OCI-M1 (cell line): ENCODE measurements around the gene RPP25L.
"Not testable (repeated sequence)": the region's sequence is repeated elsewhere in the genome, so short reads cannot be mapped to it uniquely, and the experiment has no call there.

ENCODE experiments used
- DNase-seq: peaks from one replicate; lab custom pipeline; 2025; lab: John Stamatoyannopoulos, UW

RPP25L gene, protein sequence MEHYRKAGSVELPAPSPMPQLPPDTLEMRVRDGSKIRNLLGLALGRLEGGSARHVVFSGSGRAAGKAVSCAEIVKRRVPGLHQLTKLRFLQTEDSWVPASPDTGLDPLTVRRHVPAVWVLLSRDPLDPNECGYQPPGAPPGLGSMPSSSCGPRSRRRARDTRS

DNA sequence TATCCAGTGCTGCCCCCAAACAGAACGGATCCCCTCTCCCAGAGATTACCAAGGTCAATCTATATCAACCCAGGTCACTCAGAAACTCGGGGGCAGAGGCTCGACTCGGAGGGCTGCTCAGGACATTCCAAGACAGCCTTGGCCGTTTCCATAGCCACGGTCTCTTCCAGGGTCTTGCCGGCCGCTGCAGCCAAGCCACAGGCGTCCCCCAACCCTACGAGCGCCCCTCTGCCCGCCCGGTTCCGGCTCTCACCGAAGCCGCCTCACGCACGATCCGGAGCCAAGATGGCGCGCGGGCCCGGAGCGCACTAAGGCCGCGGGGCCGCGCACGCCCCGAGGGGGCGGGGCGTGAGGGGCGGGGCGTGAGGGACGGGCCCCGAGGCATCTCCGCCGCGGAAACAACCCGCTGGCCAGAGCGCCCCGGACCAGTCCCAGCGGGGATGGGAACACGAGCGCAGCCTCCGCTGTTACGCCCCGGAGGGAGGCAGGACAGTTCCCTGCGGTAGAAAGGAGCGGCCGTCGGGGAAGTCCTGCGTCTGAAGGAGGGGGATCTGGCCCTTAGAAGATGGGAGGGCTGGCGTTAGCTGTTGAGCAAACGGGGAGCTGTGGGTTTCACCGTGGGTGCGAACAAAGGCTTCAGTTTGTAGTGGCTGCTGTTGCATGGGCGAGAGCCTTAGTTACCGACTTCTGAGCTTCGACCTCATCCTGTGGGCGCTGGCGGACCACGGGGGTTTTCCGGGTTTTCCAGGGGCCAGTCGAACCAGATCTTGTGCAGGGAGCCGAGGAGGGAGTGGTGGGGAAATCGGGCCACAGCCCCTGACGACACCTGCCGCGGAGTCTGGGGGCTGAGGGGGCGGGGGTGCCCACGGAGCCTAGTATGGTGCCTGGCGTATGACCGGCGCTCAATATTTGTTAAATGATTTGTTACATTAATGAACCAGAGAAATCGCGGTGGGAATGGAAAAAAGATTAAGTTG, at the start of gene RPP25L:
RPP25L (minus strand) TSS at position 287 of the 977 bp plus-strand sequence. CDS start 801 bp downstream, outside the sequence.
- DNase-seq: peak; percentile 90

DNA sequence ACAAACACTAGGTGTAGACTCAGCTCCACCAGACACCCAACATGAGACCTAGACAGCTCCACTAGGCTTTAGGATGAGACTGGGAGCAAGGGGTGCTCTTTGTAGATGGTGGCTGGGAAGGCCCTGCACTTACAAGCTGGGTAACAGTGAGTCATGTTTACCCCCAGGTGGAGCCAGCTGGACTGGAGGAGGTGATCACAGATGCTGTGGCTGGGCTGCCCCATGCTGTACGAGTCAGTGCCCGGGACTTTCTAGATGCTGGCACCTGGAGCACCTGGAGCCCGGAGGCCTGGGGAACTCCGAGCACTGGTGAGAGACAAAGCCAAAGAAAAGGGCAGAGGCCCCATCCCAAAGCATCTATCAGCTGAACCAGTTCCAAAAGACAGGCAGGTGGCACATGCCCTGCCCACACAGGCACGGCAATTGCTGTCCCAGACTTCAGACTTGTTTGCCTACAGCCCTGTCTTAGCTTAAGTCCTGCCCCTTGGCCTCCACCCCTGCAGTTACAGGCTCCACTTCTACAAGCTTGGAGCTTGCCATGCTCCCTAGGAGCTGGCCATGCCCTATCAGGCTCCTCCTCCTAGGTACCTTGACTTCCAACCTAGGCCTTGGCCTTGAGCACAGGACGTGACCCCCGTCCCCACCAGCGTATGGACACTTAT, 47.8 kb upstream of the RPP25L start:
- no peak for DNase-seq

DNA sequence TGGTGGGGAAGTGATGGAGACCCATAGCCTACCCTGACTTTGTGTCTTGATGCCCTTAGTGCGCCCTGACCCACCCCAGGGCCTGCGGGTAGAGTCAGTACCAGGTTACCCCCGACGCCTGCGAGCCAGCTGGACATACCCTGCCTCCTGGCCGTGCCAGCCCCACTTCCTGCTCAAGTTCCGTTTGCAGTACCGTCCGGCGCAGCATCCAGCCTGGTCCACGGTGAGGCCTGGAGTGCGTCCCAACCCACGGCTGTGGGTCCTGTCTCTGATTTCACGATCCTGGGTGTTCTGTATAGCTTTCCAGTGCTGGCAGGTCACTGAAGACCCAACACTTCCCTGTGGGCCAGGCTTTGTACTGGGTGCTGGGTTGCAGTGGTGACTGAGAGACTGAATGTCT, 46.6 kb upstream of the RPP25L start:
- DNase-seq: no peak

DNA sequence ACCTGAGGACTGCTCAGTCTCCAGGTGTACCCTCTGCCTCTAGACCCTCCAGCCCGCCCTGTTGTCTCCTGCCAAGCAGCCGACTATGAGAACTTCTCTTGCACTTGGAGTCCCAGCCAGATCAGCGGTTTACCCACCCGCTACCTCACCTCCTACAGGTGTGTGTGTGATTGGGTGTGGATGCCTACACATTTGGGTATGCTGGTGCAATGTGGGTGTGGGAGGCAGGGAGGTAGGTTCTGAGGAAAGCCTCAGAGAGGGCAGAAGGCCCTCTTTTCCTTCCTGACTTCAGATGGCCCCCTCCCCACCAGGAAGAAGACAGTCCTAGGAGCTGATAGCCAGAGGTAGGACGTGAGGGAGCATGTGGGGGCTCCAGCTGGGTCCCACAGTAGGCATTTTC, 45.1 kb upstream of the RPP25L start:
- DNase-seq: no peak

DNA sequence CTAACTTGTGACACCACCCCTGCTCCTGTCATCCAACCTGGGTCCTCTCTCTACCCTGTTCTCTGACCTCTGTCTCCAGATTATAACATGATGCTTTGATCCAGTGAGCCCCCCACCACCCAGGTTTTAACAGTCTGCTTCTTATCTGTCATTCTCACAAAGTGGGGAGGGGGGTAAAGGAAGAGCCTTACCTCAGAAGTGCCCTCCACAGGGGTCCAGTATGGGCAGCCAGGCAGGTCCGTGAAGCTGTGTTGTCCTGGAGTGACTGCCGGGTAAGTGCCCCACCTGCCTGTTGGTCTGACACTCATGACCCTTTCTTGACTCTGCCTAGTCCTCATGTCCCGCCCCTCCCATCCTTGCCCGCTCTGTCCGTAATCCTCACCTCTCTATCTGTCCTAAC, 43.5 kb upstream of the RPP25L start:
- DNase-seq: no peak

DNA sequence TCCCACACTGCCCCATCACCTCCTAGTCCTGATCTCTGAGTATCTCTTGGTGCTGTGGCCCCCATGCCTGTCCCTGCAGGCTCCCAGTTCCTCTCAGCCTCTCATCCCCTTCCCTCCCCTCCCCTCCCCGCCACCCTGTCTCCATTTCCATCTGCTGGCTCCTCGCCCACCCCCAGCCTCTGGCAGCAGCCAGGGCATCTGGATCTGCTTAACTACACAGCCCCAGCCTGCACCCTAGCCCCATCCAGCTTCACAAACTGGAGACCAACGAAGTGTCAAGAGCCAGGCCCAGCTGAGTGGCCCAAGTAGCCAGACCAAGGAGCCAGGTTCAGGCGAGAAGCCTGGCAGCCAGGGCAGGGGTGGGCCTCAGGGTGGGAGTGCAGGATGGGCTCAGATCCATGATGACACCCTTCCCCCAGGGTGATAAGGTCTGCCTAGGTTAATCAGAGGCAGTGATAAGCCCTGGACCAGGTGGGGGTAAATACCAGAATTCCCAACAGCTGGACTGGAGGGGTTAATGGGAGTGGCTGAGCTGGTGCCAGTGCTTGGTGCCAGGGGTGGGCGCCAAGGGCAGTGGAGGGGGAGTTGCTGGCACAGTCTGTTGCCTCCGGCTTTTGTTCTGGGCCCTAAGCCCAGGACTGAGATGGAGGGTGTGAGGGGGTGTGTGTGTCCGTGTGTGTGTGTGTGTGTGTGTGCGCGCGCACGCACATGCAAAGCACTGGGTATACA, 42.6 kb upstream of the RPP25L start:
- no peak for DNase-seq

DNA sequence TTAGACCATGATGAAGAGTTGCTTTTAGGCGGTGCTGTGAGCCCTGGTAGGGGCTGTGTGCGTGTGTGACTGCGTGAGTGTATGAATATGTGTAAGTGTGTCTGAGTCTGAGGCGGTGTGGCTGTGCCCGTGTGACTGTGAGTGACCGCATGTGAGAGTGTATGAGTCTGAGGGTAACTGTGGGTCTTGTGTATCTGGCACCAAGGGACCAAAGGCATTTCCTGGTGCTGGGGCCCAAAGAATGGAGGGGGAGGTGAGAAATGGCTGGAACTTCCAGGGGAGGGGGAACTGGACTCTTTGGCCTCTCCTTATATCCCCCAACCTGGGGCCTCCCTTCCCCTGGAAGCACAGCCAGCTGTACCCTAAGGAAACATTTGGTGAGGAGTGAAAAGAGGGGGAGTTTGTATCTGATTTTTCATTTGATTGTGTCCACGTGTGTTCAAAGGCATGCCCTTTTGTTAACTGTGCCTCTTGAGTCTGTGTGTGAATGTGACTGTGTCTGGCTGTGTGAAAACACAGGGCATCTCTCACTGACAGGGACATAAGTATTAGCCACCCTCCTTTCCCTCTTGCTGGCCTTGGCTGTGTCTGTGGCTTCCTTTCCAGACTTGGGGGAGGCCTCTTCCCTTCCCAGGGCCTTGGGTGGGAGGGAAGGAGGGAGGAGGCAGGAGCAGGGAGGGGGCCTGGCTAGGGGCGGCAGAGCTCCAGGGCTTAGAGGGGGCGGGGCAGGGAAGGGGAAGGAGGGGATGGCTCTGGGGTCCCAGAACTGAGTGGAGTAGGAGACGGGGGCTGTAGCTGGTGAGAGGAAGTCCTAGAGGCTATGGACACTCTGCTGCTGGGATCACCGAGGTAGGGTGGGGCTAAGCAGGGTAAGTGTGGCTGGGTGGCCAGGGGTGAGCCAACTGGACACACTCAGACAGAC, 41.5 kb upstream of the RPP25L start:
- DNase-seq: no peak

DNA sequence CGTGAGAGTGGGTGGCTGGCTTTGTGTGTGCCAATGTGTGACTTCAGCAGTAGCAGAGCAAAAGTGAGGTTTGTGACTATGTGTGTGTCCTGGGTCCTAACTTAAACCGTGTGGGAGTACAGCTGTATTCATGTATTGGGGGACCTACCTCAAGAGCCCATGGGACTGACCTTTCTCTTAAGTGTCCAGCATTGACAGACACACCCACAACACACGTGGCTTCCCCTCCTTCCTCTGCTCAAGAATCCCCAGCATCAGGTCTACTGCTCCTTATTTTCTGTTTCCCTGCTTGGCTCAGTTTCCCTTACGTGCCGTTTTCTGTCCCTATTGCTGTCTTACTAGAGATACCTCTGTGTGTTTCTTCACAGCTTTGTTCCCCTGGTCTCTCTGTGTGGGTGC, 40.7 kb upstream of the RPP25L start:
- no peak for DNase-seq

DNA sequence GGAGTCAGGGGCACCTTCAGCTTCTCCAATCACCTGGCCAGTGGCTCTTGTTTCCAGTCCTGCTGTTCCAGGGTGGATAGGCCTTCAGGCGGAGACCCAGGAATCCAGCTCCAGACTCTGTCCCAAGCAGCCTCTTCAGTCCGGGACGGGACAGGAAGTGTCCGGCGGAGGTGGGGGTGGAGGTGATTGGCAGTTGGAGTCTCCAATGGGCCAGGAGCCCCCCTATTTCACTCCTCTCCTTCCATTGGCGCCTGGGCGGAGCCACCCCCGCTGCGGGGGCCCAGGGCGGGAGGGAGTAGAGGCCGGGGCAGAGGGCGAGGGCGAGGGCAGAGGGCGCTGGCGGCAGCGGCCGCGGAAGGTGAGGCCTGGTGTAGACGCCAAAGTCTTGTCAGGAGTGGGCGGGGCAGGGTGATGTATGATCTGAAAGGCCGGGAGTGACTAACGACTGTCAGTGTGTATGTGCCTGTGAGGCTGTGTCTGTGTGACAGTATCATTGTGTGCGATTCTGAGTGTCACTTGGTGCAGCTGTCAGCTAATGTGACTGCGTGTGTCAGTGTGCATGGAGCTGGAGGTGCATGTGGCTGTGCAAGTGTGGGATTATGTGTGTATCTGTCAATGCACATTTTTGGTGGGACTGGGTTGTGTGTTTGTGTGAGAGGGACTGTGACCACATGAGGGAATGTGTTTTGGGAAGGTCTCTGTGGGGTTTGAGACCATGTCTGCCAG, 40.1 kb upstream of the RPP25L start, which contains the start of gene IL11RA:
IL11RA (plus strand) TSS at position 310 of the 726 bp plus-strand sequence. CDS start 3,033 bp downstream, outside the sequence.
- DNase-seq: peak; percentile 94

DNA sequence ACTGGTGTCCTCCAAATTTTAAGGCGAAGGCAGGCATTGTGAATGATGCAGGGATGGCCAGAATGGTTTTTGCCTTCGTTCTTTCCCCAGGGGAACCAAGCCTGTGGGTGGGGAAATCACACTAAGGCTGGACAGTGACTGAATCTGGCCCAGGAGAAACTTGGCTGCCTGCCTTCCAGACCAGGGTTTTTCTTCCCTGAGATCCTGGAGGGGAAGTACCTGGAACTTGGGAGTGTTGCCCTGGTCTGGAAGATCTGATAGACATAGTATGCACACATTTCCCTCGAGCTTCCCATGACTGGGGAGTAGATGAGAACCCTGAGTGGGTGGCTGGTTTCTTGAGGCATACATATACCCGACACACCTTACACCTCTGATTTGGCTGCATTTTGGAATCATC, 39.4 kb upstream of the RPP25L start:
- DNase-seq: no peak

DNA sequence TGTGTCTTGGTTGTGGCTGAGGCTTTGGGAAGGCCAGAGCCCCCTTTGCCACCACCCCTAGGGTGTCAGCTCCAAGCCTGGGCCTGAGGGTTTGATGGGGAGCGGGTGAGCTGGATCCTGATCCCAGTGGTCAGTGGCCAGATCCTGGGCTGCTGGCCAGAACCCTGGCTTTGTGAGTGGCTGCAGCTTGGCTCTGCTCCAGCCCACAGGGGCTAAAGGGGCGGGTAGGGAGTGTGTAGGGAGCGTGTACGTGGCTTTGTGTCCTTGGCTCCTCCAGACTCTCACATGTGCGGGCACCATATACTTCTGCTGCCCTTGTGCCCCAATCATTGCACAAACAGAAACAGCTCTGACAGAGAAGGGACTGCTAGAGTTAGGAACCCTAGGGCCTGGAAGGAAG, 38.9 kb upstream of the RPP25L start:
- no peak for DNase-seq

DNA sequence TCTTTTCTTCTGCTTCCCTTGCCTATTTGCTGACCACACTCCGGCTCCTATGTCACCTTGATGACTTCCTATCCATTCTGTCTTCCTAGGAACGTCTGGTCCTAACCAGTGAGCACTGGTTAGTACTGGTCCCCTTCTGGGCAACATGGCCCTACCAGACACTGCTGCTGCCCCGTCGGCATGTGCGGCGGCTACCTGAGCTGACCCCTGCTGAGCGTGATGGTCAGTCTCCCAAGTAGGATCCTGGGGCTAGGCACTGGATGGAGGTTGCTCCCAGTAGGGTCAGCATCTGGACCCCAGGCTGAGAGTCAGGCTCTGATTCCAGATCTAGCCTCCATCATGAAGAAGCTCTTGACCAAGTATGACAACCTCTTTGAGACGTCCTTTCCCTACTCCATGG, 36.8 kb upstream of the RPP25L start:
- no peak for DNase-seq

DNA sequence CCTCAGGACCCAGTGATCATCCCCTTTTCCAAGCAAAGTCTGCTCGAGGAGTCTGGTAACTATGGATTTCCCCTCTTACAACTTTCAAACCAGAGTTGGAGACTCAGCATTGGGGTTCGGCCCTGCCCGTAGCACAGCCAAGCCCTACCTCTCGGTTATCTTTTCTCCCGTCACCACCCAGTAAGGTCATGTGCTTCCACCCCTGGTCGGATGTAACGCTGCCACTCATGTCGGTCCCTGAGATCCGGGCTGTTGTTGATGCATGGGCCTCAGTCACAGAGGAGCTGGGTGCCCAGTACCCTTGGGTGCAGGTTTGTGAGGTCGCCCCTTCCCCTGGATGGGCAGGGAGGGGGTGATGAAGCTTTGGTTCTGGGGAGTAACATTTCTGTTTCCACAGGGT, 35.8 kb upstream of the RPP25L start:
- peak; percentile 40 for DNase-seq

DNA sequence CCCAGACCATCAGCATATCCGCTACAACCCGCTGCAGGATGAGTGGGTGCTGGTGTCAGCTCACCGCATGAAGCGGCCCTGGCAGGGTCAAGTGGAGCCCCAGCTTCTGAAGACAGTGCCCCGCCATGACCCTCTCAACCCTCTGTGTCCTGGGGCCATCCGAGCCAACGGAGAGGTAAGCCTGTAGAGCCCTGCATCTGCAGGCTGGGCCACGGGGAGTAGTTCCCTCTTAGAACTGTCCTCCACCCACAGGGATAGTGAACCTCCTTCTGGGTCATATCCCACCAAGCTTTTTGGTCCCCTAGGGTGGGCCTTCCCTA, 35.1 kb upstream of the RPP25L start:
- no peak for DNase-seq

DNA sequence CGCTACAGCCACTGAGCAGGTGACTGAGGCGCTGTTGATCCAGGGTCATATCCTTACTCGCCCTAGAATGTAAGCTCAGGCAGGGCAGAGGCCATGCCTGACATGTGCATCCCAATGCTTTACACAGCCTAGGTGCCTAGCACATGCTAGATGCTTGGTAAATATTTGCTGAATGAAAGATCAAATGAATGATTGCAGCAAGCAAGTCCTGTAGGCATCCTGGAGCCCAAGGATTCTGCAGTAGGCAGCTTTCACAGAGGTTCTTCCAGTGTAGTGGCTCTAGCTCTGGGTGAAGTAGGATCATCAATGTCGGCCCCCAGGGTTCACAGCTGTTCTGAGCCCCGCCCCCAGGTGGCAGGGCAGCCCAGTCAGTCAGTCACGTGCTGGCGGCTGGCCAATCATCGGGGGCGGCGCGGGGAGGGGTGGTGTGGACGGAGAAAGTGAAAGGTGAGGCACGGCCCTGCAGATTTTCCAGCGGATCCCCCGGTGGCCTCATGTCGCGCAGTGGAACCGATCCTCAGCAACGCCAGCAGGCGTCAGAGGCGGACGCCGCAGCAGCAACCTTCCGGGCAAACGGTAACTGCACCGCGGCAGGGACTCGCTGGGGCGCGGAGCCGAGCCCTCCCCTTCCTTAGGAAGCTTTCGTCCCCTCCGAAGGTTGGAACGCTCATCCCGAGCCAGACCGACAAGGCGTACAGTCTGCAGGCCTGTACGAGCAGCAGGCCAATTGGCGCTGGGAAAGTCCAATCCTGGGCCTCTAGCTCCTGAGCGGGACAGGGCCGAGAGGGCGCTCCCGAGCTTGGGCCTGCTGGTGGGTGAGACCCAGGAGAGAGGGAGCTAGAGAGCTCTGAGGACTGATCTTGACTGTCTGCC, 34.5 kb upstream of the RPP25L start, which contains the start of gene GALT:
GALT (plus strand) TSS at position 465 of the 873 bp plus-strand sequence; CDS start at position 495, 30 bp downstream.
- peak; percentile 96 for DNase-seq

DNA sequence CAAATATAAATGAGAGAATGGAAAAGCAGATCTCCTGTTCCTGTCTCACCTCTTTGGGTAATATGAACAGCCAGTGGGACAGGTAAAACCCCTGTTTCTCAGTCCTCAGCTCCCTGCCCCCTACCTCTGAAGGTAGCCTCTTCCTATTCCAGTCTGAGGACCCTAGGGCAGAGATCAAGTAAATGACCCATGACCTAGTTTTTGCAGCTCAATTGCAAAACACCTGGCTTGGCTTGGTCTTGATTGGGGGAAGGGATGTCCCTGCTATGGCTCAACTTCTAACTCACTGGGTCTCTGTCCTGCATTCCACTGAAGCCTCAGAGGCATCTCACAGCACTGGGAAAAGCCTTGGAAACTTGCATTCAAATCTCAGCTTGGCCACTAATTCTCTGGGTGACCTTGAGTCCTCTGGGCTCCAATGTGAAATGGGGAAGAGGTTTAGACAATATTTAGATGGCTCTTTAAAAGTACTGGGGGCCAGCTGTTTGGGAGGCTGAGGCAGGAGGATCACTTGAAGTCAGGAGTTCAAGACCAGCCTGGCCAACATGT, 32.9 kb upstream of the RPP25L start:
- DNase-seq: no peak

DNA sequence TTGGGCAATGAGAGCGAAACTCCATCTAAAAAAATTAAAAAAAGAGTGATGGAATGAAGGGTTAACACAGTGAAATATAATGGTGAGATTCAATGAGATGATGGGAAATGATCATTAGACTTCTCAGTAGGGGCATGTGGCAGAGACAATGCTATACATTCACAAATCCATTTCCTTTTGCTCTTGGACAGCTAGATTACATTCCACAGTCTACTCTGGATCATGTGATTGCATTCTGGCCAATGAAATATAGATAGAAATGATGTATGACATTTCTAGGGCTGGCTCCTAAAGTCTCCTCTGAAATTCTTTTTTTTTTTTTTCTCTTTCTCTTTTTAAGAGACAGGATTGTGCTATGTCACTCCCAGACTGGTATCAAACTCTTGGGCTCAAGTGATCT, 30.8 kb upstream of the RPP25L start:
- DNase-seq: peak; percentile 14

DNA sequence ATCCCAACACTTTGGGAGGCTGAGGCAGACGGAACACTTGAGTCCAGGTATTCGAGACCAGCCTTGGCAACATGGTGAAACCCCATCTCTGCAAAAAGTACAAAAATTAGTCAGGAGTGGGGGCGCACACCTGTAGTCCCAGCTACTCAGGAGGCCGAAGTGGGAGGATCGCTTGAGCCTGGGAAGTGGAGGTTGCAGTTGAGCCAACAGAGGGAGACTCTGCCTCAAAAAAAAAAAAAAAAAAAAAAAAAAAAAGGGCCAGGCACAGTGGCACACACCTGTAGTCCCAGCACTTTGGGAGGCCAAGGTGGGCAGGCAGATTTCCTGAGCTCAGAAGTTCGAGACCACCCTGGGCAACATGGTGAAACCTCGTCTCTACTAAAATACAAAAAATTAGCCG, 27.4 kb upstream of the RPP25L start:
- not testable (repeated sequence) for DNase-seq

DNA sequence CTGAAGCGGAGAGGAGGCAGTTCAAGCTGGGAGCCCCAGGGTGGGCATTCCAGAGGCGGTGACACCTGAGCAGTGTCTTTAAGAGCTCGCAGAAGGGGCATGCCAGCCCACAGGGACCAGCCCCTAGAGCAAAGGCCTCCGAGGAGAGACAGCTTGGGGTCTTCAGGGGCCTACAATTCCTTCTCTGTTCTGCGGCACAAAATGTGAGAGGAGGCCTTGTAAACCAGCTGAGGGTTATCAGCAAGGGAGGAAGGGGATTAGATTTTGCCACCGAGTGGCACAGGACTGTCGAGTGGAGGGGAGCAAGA, 26.2 kb upstream of the RPP25L start:
- DNase-seq: no peak
